Epithelial cell of proximal tubule (primary cell): ENCODE measurements around the gene BLCAP. TPM values are rescaled to one million over a fixed set of nuclear protein-coding genes. Genes with fewer than 3 reads are reported as not detected.

Experiments used
- DNase-seq: peaks from one replicate; pipeline ENCODE4 v3.0.0-alpha.2; 2011; ENCODE audit warnings: low read depth
- H3K4me3 ChIP-seq: 2 replicates; pipeline ENCODE4 v1.5.1; 2011; ENCODE audit warnings: low read depth, mild to moderate bottlenecking, low read length
- CTCF ChIP-seq: conservative IDR thresholded peaks from 2 replicates; pipeline ENCODE4 v1.5.1; 2012; ENCODE audit warnings: low read depth, mild to moderate bottlenecking, low read length
- total RNA-seq: library from RNA; depleted of rRNA; stranded (reverse); fragments of >200 nt; gene quantifications from 2 replicates; pipeline ENCODE4 v1.2.3, GENCODE V29; 2015

The BLCAP gene
- total RNA-seq, 1 donor from 2014 or later: 25.3 TPM

- H3K4me3 ChIP-seq: no peak overlapping the region
- DNase-seq: no peak
- TF ChIP-seq CTCF: no peak
These were observed 42.7 kb upstream of the BLCAP start for GRCh38 chr20:37570419-37570818.

- no peak overlapping the region for H3K4me3 ChIP-seq
- DNase-seq: no peak
- TF ChIP-seq CTCF: no peak
These were observed 40.3 kb upstream of the BLCAP start for GRCh38 chr20:37567671-37568588.

GRCh38 chr20:37567331-37567665 lies 39.6 kb upstream of the BLCAP start:
- DNase-seq: no peak
- no peak overlapping the region for H3K4me3 ChIP-seq
- no peak for TF ChIP-seq CTCF

- no peak for DNase-seq
- TF ChIP-seq CTCF: no peak
These were observed 39.1 kb upstream of the BLCAP start for GRCh38 chr20:37566590-37567330.

GRCh38 chr20:37565134-37565811 lies 37.6 kb upstream of the BLCAP start:
- TF ChIP-seq CTCF: no peak
- DNase-seq: no peak
- H3K4me3 ChIP-seq: no peak overlapping the region

More at GRCh38 chr20:37566590-37567330, 39.1 kb upstream of the BLCAP start:
- no peak overlapping the region for H3K4me3 ChIP-seq

GRCh38 chr20:37564388-37565133 lies 36.9 kb upstream of the BLCAP start:
- no peak for DNase-seq
- H3K4me3 ChIP-seq: no peak overlapping the region
- peak; percentile 88 for TF ChIP-seq CTCF
